SIG-M5 (cell line): Measurements from ENCODE around the gene CRYBA2.

Source experiments
- DNase-seq: peaks from one replicate; lab custom pipeline; 2025; lab: John Stamatoyannopoulos, UW

Gene CRYBA2

GRCh38 chr2:219023045-219023605 is 29.9 kb upstream of the CRYBA2 start:
- no peak for DNase-seq

GRCh38 chr2:219022616-219023015 is 29.4 kb upstream of the CRYBA2 start:
- DNase-seq = no peak

GRCh38 chr2:219022041-219022440 is 28.8 kb upstream of the CRYBA2 start:
- DNase-seq = no peak

GRCh38 chr2:219021591-219021990 is 28.4 kb upstream of the CRYBA2 start:
- DNase-seq = no peak

GRCh38 chr2:219020604-219021365 is 27.6 kb upstream of the CRYBA2 start:
- no peak for DNase-seq

- DNase-seq = no peak
Observed at GRCh38 chr2:219019436-219019835, 26.2 kb upstream of the CRYBA2 start.

- DNase-seq = no peak
Observed at GRCh38 chr2:219018726-219019125, 25.5 kb upstream of the CRYBA2 start.

- no peak for DNase-seq
Observed at GRCh38 chr2:219018286-219018685, 25.1 kb upstream of the CRYBA2 start.

GRCh38 chr2:219017201-219017931 is 24.1 kb upstream of the CRYBA2 start:
- no peak for DNase-seq

GRCh38 chr2:219016721-219017120 is 23.5 kb upstream of the CRYBA2 start:
- DNase-seq = no peak

GRCh38 chr2:219010873-219011272 is 17.7 kb upstream of the CRYBA2 start:
- DNase-seq = no peak

- no peak for DNase-seq
Observed at GRCh38 chr2:219010162-219010756, 17.0 kb upstream of the CRYBA2 start.

- DNase-seq = no peak
Observed at GRCh38 chr2:219009294-219009693, 16.1 kb upstream of the CRYBA2 start.

- no peak for DNase-seq
Observed at GRCh38 chr2:219003979-219004378, 10.8 kb upstream of the CRYBA2 start.

GRCh38 chr2:219003267-219003634 is 10.0 kb upstream of the CRYBA2 start:
- no peak for DNase-seq

GRCh38 chr2:219002395-219003266 is 9.4 kb upstream of the CRYBA2 start:
- DNase-seq = no peak

GRCh38 chr2:219001577-219002394 is 8.6 kb upstream of the CRYBA2 start:
- DNase-seq = no peak

- no peak for DNase-seq
Observed at GRCh38 chr2:219001100-219001576, 7.9 kb upstream of the CRYBA2 start.

- DNase-seq = no peak
Observed at GRCh38 chr2:219000569-219000960, 7.3 kb upstream of the CRYBA2 start.

- DNase-seq = no peak
Observed at GRCh38 chr2:218999881-219000568, 6.8 kb upstream of the CRYBA2 start.
